GM12878 (cell line): ENCODE measurements around the gene ZNF148.

Experiments used
- MYC ChIP-seq: IDR thresholded peaks from 2 replicates; pipeline ENCODE4 v1.6.1; 2011; ENCODE audit warnings: mild to moderate bottlenecking, low read length, moderate library complexity, inconsistent platforms; ENCODE audit not compliant: insufficient read depth, insufficient replicate concordance, insufficient read length, severe bottlenecking
- POLR2A ChIP-seq: IDR thresholded peaks from 2 replicates; pipeline ENCODE4 v1.6.1; 2011; ENCODE audit warnings: low read depth, mild to moderate bottlenecking, low read length
- TF ChIP-seq, protein P1 (sequence below): IDR thresholded peaks from 2 replicates; pipeline ENCODE4 v1.6.1; 2011; ENCODE audit warnings: low read depth, low read length, improper control_type of control experiment, borderline replicate concordance
- TF ChIP-seq, protein P2 (sequence below), 3 experiments: IDR thresholded peaks in 2 of 3; conservative IDR thresholded peaks in 1 of 3; 2 replicates each; pipeline ENCODE4 v1.5.1; 2011; ENCODE audit warnings: low read depth in 3 of 3, low read length in 3 of 3, mild to moderate bottlenecking in 3 of 3, control low read depth in 2 of 3, moderate library complexity in 2 of 3, inconsistent platforms in 1 of 3, mixed read lengths in 1 of 3; ENCODE audit not compliant: control insufficient read depth in 2 of 3, insufficient read depth in 1 of 3; ENCODE audit errors: extremely low read depth in 1 of 3
- TF ChIP-seq, protein P3 (sequence below): IDR thresholded peaks from 2 replicates; pipeline ENCODE4 v1.6.1; 2012; ENCODE audit warnings: low read depth, low read length, improper control_type of control experiment

DNA sequence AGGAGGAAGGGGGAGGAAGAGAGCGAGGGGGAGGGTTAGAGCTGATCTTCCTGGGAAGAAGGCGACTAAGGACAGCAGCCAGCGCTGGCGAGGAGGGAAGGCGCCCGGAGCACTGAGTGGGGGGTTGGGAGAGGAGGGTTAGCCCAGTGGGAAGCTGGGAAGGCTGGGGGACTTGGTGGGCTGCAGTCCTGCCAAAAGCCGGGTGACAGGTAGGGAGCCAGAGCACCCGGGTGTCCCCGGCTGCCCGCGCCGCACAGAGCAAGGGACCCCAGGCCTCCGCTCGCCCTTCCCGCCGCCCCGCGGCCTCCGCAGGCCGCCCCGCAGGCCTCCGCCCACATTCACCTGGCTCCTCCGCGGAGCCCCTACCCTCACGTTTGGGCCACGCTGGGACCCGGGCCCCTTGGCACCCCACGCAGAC is 163.0 kb downstream of the ZNF148 start:
- TF ChIP-seq MYC (no peak), POLR2A (no peak)
- TF ChIP-seq, protein P1, sequence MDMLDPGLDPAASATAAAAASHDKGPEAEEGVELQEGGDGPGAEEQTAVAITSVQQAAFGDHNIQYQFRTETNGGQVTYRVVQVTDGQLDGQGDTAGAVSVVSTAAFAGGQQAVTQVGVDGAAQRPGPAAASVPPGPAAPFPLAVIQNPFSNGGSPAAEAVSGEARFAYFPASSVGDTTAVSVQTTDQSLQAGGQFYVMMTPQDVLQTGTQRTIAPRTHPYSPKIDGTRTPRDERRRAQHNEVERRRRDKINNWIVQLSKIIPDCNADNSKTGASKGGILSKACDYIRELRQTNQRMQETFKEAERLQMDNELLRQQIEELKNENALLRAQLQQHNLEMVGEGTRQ = no peak
- TF ChIP-seq, protein P2, sequence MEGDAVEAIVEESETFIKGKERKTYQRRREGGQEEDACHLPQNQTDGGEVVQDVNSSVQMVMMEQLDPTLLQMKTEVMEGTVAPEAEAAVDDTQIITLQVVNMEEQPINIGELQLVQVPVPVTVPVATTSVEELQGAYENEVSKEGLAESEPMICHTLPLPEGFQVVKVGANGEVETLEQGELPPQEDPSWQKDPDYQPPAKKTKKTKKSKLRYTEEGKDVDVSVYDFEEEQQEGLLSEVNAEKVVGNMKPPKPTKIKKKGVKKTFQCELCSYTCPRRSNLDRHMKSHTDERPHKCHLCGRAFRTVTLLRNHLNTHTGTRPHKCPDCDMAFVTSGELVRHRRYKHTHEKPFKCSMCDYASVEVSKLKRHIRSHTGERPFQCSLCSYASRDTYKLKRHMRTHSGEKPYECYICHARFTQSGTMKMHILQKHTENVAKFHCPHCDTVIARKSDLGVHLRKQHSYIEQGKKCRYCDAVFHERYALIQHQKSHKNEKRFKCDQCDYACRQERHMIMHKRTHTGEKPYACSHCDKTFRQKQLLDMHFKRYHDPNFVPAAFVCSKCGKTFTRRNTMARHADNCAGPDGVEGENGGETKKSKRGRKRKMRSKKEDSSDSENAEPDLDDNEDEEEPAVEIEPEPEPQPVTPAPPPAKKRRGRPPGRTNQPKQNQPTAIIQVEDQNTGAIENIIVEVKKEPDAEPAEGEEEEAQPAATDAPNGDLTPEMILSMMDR (IDR thresholded peaks at IDR 0.05 in 2 of 3, conservative IDR thresholded peaks at IDR 0.05 in 1 of 3; ENCODE audit: control insufficient read depth in 2 of 3, extremely low read depth in 1 of 3, insufficient read depth in 1 of 3, low read depth in 3 of 3, low read length in 3 of 3) = no peak
- TF ChIP-seq, protein P3, sequence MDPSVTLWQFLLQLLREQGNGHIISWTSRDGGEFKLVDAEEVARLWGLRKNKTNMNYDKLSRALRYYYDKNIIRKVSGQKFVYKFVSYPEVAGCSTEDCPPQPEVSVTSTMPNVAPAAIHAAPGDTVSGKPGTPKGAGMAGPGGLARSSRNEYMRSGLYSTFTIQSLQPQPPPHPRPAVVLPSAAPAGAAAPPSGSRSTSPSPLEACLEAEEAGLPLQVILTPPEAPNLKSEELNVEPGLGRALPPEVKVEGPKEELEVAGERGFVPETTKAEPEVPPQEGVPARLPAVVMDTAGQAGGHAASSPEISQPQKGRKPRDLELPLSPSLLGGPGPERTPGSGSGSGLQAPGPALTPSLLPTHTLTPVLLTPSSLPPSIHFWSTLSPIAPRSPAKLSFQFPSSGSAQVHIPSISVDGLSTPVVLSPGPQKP = no peak
